HG02973 (cell line): Measurements from ENCODE around the gene WRNIP1.

ENCODE experiments used
- ATAC-seq: cut with Tn5 transposase; IDR thresholded peaks from one replicate; pipeline ENCODE4 v1.9.1; 2021; ENCODE audit warnings: moderate library complexity; ENCODE audit not compliant: unreplicated experiment

The WRNIP1 gene

GRCh38 chr6:2831392-2831791 is 66.2 kb downstream of the WRNIP1 start:
- no peak for ATAC-seq

- ATAC-seq: no peak
Measured at GRCh38 chr6:2834262-2834661, 69.1 kb downstream of the WRNIP1 start.
